K562 (cell line): Measurements from ENCODE around the gene HOXD4. TPM values are rescaled to one million over a fixed set of nuclear protein-coding genes. Genes with fewer than 3 reads are reported as not detected.

Experiments
- ASH1L ChIP-seq: fragments of 450-650 bp; IDR thresholded peaks from 2 replicates; pipeline ENCODE4 v1.6.1; 2018; ENCODE audit warnings: borderline replicate concordance, mild to moderate bottlenecking, low read depth; ENCODE audit not compliant: partially characterized antibody
- CEBPB ChIP-seq: fragments of 450-650 bp; IDR thresholded peaks from 2 replicates; pipeline ENCODE4 v1.6.1; 2016; ENCODE audit warnings: missing genetic modification characterization, missing compliant biosample characterization
- FOXP4 ChIP-seq: sonication (generic); formaldehyde crosslinking; IDR thresholded peaks from 2 replicates; pipeline ENCODE4 v1.8.0; 2022; ENCODE audit warnings: mild to moderate bottlenecking, missing genetic modification reagents, borderline replicate concordance
- HNRNPL ChIP-seq: fragments of 200-400 bp; formaldehyde crosslinking; IDR thresholded peaks from 2 replicates; pipeline ENCODE4 v1.6.1; 2017; ENCODE audit warnings: low read depth, mild to moderate bottlenecking, low read length
- MCM5 ChIP-seq: fragments of 450-650 bp; IDR thresholded peaks from 2 replicates; pipeline ENCODE4 v1.6.1; 2016; ENCODE audit warnings: low read depth
- MNT ChIP-seq, 2 experiments: fragments of 450-650 bp; conservative IDR thresholded peaks; 2 replicates each; pipeline ENCODE4 v1.6.1; 2017; ENCODE audit warnings: mild to moderate bottlenecking in 2 of 2, moderate library complexity in 2 of 2
- NCOA6 ChIP-seq: fragments of 450-650 bp; IDR thresholded peaks from 2 replicates; pipeline ENCODE4 v1.6.1; 2017; ENCODE audit warnings: mild to moderate bottlenecking
- PHB2 ChIP-seq: fragments of 450-650 bp; IDR thresholded peaks from 2 replicates; pipeline ENCODE4 v1.6.1; 2017; ENCODE audit warnings: low read depth
- PHF21A ChIP-seq: fragments of 450-650 bp; IDR thresholded peaks from 2 replicates; pipeline ENCODE4 v1.6.1; 2017; ENCODE audit warnings: low read depth, borderline replicate concordance
- POLR3A ChIP-seq: IDR thresholded peaks from 2 replicates; pipeline ENCODE4 v1.6.1; 2011; ENCODE audit warnings: borderline replicate concordance, mild to moderate bottlenecking, moderate library complexity; ENCODE audit not compliant: insufficient read length, insufficient read depth; ENCODE audit errors: extremely low read depth
- POU5F1 ChIP-seq: fragments of 150-350 bp; IDR thresholded peaks from 2 replicates; pipeline ENCODE4 v1.6.1; 2014; ENCODE audit warnings: borderline replicate concordance, low read length, low read depth, mild to moderate bottlenecking; ENCODE audit not compliant: partially characterized antibody
- RBM15 ChIP-seq: fragments of 200-400 bp; formaldehyde crosslinking; IDR thresholded peaks from 2 replicates; pipeline ENCODE4 v1.6.1; 2018; ENCODE audit warnings: mild to moderate bottlenecking, low read length, moderate library complexity; ENCODE audit not compliant: insufficient read depth
- RBM39 ChIP-seq: fragments of 200-400 bp; formaldehyde crosslinking; optimal IDR thresholded peaks from 2 replicates; pipeline ENCODE3; 2018; ENCODE audit warnings: low read depth, low read length
- SMAD4 ChIP-seq: fragments of 250-450 bp; sonication (Bioruptor Pico); conservative IDR thresholded peaks from 2 replicates; pipeline ENCODE4 v1.8.0; 2021; ENCODE audit warnings: inconsistent platforms, mild to moderate bottlenecking, moderate library complexity
- SMARCA4 ChIP-seq: fragments of 450-650 bp; IDR thresholded peaks from 2 replicates; pipeline ENCODE4 v1.6.1; 2016
- SMC3 ChIP-seq: conservative IDR thresholded peaks from 2 replicates; pipeline ENCODE4 v1.6.1; 2011; ENCODE audit warnings: low read depth, low read length, improper control_type of control experiment; ENCODE audit not compliant: insufficient read depth
- TEAD1 ChIP-seq, 2 experiments: fragments of 450-650 bp in 1 of 2; sonication (generic) in 1 of 2; formaldehyde crosslinking; IDR thresholded peaks; 2 replicates each; pipeline versions ENCODE4 v1.4.0 to v1.8.0; 2020 to 2022; ENCODE audit warnings: mild to moderate bottlenecking in 2 of 2, missing genetic modification reagents in 1 of 2
- XRCC3 ChIP-seq: fragments of 450-650 bp; IDR thresholded peaks from 2 replicates; pipeline ENCODE4 v1.6.1; 2017; ENCODE audit warnings: mild to moderate bottlenecking, moderate library complexity
- XRCC5 ChIP-seq: fragments of 200-400 bp; formaldehyde crosslinking; IDR thresholded peaks from 2 replicates; pipeline ENCODE4 v1.6.1; 2017; ENCODE audit warnings: low read depth, mild to moderate bottlenecking, low read length
- ZBTB17 ChIP-seq: fragments of 450-650 bp; formaldehyde crosslinking; IDR thresholded peaks from 2 replicates; pipeline ENCODE4 v1.4.0; 2020; ENCODE audit warnings: mild to moderate bottlenecking
- ZBTB26 ChIP-seq: fragments of 450-650 bp; formaldehyde crosslinking; IDR thresholded peaks from 2 replicates; pipeline ENCODE4 v1.4.0; 2022; ENCODE audit warnings: missing genetic modification characterization
- ZNF668 ChIP-seq: fragments of 250-450 bp; sonication (Bioruptor Pico); IDR thresholded peaks from 2 replicates; pipeline ENCODE4 v1.8.0; 2022; ENCODE audit warnings: mild to moderate bottlenecking, inconsistent platforms
- ZNF699 ChIP-seq: fragments of 250-450 bp; sonication (Bioruptor Pico); IDR thresholded peaks from 2 replicates; pipeline ENCODE4 v1.8.0; 2021; ENCODE audit warnings: mild to moderate bottlenecking, moderate library complexity; ENCODE audit not compliant: insufficient replicate concordance
- polyA plus RNA-seq, 8 experiments: library from polyadenylated mRNA; depleted of rRNA in 4 of 8; stranded (reverse) in 5 of 8; unstranded in 3 of 8; fragments of >200 nt; fragmentation: Nextera tagmentation in 2 of 8; fragmentation: Illumina TruSeq in 1 of 8; extraction: Ambion mirVana in 2 of 8; extraction: Trizol in 1 of 8; gene quantifications; 2 replicates each; pipeline versions ENCODE4 v1.2.1 to v1.2.3, GENCODE V29; 2011 to 2014; ENCODE audit warnings: inconsistent platforms in 1 of 8, missing spikeins in 1 of 8
- total RNA-seq, 7 experiments: library from RNA; depleted of rRNA in 6 of 7; stranded (reverse); fragments of >200 nt in 6 of 7; fragmentation: Illumina TruSeq in 2 of 7; extraction: Trizol in 2 of 7; gene quantifications; 2 replicates each; pipeline versions ENCODE4 v1.2.1 to v1.2.3, GENCODE V29; 2011 to 2021; ENCODE audit warnings: low replicate concordance in 1 of 7

Gene HOXD4
- total and polyA plus RNA-seq, 9 of the 15 experiments (the other 6 are each of a cell fraction or from before 2014, with no cell fraction given), result not detected

- no peak for TF ChIP-seq HNRNPL
- peak; percentile 68 for TF ChIP-seq SMAD4 (CRISPR knock-in tag)
- no peak for TF ChIP-seq RBM39
- TF ChIP-seq ZBTB26 (CRISPR knock-in tag), result no peak
- TF ChIP-seq PHB2, result no peak
- no peak for TF ChIP-seq RBM15
- peak in 1 of 2 experiments; percentile 70; a peak in 2 of 4 replicates for TF ChIP-seq TEAD1 (CRISPR knock-in tag; IDR thresholded peaks at IDR 0.05)
- no peak for TF ChIP-seq ZNF668 (CRISPR knock-in tag)
- TF ChIP-seq XRCC5, result no peak
- TF ChIP-seq PHF21A, result peak; percentile 52; the same call in 1 of the 2 replicates
- no peak for TF ChIP-seq MNT (conservative IDR thresholded peaks at IDR 0.05)
- TF ChIP-seq FOXP4 (CRISPR knock-in tag), result no peak
- TF ChIP-seq ASH1L, result no peak
- no peak for TF ChIP-seq SMARCA4
- TF ChIP-seq MCM5, result no peak
- TF ChIP-seq NCOA6, result no peak
- TF ChIP-seq POU5F1, result no peak
- no peak for TF ChIP-seq ZNF699 (CRISPR knock-in tag)
- peak; percentile 95 for TF ChIP-seq SMC3
- TF ChIP-seq POLR3A, result no peak
- TF ChIP-seq CEBPB (tag), result no peak
- TF ChIP-seq XRCC3, result no peak
- no peak for TF ChIP-seq ZBTB17 (CRISPR knock-in tag)
Measured at GRCh38 chr2:176140513-176141317, 10.6 kb upstream of the HOXD4 start (continued).
